ENCODE results near the gene NCAM2.

- TF ChIP-seq CTCF (conservative IDR thresholded peaks at IDR 0.05; ENCODE audit: low read depth, low read length) (no peak), EZH2 (IDR thresholded peaks at IDR 0.05; ENCODE audit: low read length, unreplicated experiment) (no peak), EZH2phosphoT487 (IDR thresholded peaks at IDR 0.05; ENCODE audit: borderline replicate concordance, low read length) (no peak)
These were observed 12.0 kb downstream of the NCAM2 start for GRCh38 chr21:21010228-21010627.

Data from PC-3 (cell line).